K562 (cell line): Measurements from ENCODE around the gene ZMYM4. TPM values are rescaled to one million over a fixed set of nuclear protein-coding genes. Genes with fewer than 3 reads are reported as not detected.

Source experiments
- ASH1L ChIP-seq: fragments of 450-650 bp; IDR thresholded peaks from 2 replicates; pipeline ENCODE4 v1.6.1; 2018; ENCODE audit warnings: borderline replicate concordance, mild to moderate bottlenecking, low read depth; ENCODE audit not compliant: partially characterized antibody
- BDP1 ChIP-seq: IDR thresholded peaks from 3 replicates; pipeline ENCODE4 v1.6.1; 2011; ENCODE audit not compliant: insufficient read length, insufficient read depth
- CHAMP1 ChIP-seq: fragments of 450-650 bp; IDR thresholded peaks from 2 replicates; pipeline ENCODE4 v1.6.1; 2016; ENCODE audit warnings: mild to moderate bottlenecking
- CREM ChIP-seq: IDR thresholded peaks from 2 replicates; pipeline ENCODE4 v1.6.1; 2014; ENCODE audit warnings: antibody characterized with exemption, low read depth
- ETV5 ChIP-seq: sonication (generic); formaldehyde crosslinking; IDR thresholded peaks from 2 replicates; pipeline ENCODE4 v1.4.0; 2020; ENCODE audit warnings: low read depth, mild to moderate bottlenecking, missing genetic modification reagents
- GMEB1 ChIP-seq: fragments of 250-450 bp; sonication (Bioruptor Pico); IDR thresholded peaks from 2 replicates; pipeline ENCODE4 v1.4.0; 2020; ENCODE audit warnings: mild to moderate bottlenecking
- KAT7 ChIP-seq: sonication (generic); formaldehyde crosslinking; IDR thresholded peaks from 2 replicates; pipeline ENCODE4 v1.8.0; 2022; ENCODE audit warnings: missing genetic modification reagents, mild to moderate bottlenecking, borderline replicate concordance
- SMARCB1 ChIP-seq: IDR thresholded peaks from 2 replicates; pipeline ENCODE4 v1.6.1; 2011; ENCODE audit warnings: improper control_type of control experiment, low read depth; ENCODE audit not compliant: insufficient read length
- SP2 ChIP-seq: IDR thresholded peaks from 2 replicates; pipeline ENCODE4 v1.6.1; 2011; ENCODE audit warnings: mild to moderate bottlenecking, low read depth, low read length, moderate library complexity; ENCODE audit not compliant: poor library complexity, severe bottlenecking; ENCODE audit errors: extremely low read depth
- STAT5A ChIP-seq: IDR thresholded peaks from 2 replicates; pipeline ENCODE4 v1.6.1; 2012; ENCODE audit warnings: low read length, inconsistent platforms, borderline replicate concordance
- ZKSCAN8 ChIP-seq: fragments of 200-800 bp; sonication (Bioruptor generic); IDR thresholded peaks from 2 replicates; pipeline ENCODE4 v1.6.1; 2016; ENCODE audit warnings: missing genetic modification characterization, missing compliant biosample characterization
- ZNF197 ChIP-seq: fragments of 200-800 bp; sonication (Bioruptor generic); IDR thresholded peaks from 2 replicates; pipeline ENCODE4 v1.6.1; 2016; ENCODE audit warnings: low read depth, missing genetic modification characterization, missing compliant biosample characterization
- polyA plus RNA-seq, 8 experiments: library from polyadenylated mRNA; depleted of rRNA in 4 of 8; stranded (reverse) in 5 of 8; unstranded in 3 of 8; fragments of >200 nt; fragmentation: Nextera tagmentation in 2 of 8; fragmentation: Illumina TruSeq in 1 of 8; extraction: Ambion mirVana in 2 of 8; extraction: Trizol in 1 of 8; gene quantifications; 2 replicates each; pipeline versions ENCODE4 v1.2.1 to v1.2.3, GENCODE V29; 2011 to 2014; ENCODE audit warnings: inconsistent platforms in 1 of 8, missing spikeins in 1 of 8
- total RNA-seq, 7 experiments: library from RNA; depleted of rRNA in 6 of 7; stranded (reverse); fragments of >200 nt in 6 of 7; fragmentation: Illumina TruSeq in 2 of 7; extraction: Trizol in 2 of 7; gene quantifications; 2 replicates each; pipeline versions ENCODE4 v1.2.1 to v1.2.3, GENCODE V29; 2011 to 2021; ENCODE audit warnings: low replicate concordance in 1 of 7

Gene ZMYM4
- total and polyA plus RNA-seq, 9 of the 15 experiments (the other 6 are each of a cell fraction or from before 2014, with no cell fraction given) = 15.2 to 77.2 (median 63.3) TPM

GRCh38 chr1:35279555-35279904, 11.0 kb downstream of the ZMYM4 start (continued):
- TF ChIP-seq GMEB1 (CRISPR knock-in tag) (no peak), ZKSCAN8 (CRISPR knock-in tag) (peak; percentile 52; the same call in 1 of the 2 replicates), ETV5 (CRISPR knock-in tag) (no peak), ASH1L (no peak), CREM (no peak), BDP1 (no peak), SP2 (no peak), KAT7 (0 out of 2 replicates have a peak, but pooled peaks have one; percentile 29), STAT5A (no peak), ZNF197 (CRISPR knock-in tag) (peak; percentile 71; the same call in 1 of the 2 replicates), SMARCB1 (no peak), CHAMP1 (no peak)
